ENCODE results near the gene NFXL1.

Gene NFXL1

GRCh38 chr4:47856713-47857112 lies 57.7 kb downstream of the NFXL1 start:
- Mint-ChIP-seq H3K27me3 (no peaks in the 10 kb centered on the region), H3K9me3 (no peaks in the 10 kb centered on the region), H3K27ac (no peak overlapping the region), H3K36me3 (peaks cover 48% of the 10 kb centered on the region), H3K4me3 (no peak overlapping the region), H3K4me1 (peaks cover 8% of the 10 kb centered on the region)
- ATAC-seq, result no peak

DNA sequence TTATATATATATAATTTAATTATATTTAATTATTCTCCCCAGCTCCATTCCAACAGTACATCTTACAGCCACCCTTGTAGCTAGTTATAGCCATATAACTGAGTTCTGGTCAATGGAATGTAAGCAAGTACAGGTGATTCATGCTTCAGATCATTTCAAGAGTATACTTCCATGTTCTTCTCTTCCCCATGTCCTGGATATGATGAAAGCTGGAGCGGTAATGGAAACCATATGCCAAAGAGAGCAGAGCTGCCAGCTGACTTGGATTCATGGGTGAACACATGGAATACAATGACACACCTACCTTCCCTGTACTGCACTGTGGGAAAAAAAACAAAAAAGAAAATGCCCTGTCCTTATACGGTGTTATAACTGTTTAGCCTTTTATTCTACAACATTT lies 59.0 kb downstream of the NFXL1 start:
- Mint-ChIP-seq H3K27me3 (no peaks in the 10 kb centered on the region), H3K27ac (no peak overlapping the region), H3K4me1 (peaks cover 8% of the 10 kb centered on the region), H3K4me3 (no peak overlapping the region), H3K9me3 (no peaks in the 10 kb centered on the region), H3K36me3 (peaks cover 48% of the 10 kb centered on the region)
- no peak for ATAC-seq

DNA sequence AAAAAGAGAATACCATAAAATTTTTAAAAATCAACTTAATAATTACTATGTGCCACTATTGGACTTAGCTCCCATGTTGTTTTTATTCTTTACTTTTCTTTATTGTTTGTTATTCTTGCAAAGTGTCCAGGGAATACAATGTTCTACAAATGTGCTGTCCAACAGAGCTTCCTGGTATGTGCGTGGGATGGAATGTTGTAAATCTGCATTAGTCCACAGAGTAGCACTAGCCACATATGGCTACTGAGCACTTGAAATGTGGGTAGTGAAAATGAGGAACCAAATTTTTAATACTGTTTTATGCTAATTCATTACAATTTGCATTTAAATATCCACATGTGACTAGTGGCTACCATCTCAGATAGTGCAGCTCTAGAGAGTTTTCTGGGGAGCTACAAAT lies 62.2 kb downstream of the NFXL1 start:
- Mint-ChIP-seq H3K27me3 (no peaks in the 10 kb centered on the region), H3K9me3 (no peaks in the 10 kb centered on the region), H3K27ac (no peak overlapping the region), H3K36me3 (peaks cover 49% of the 10 kb centered on the region), H3K4me1 (no peaks in the 10 kb centered on the region), H3K4me3 (no peak overlapping the region)
- no peak for ATAC-seq

DNA sequence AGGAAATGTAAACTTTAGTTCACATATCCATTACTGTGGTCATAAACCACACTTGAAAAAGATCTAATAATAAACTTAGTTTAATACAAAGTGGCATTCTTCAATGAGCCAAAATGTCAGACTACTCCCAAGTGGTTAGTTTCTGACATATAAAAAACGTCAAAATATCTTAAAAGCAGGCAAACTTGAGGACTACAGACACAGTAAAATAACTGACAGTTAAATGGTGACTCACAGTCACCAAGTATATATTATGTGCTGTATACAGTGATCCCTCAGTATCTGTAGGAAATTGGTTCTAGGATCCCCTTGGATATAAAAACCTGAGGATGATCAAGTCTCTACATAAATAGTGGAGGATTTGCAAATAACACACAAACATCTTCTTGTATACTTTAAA lies 64.9 kb downstream of the NFXL1 start:
- Mint-ChIP-seq H3K4me1 (no peaks in the 10 kb centered on the region), H3K36me3 (peaks cover 46% of the 10 kb centered on the region), H3K9me3 (no peaks in the 10 kb centered on the region), H3K4me3 (no peak overlapping the region), H3K27ac (no peak overlapping the region), H3K27me3 (no peaks in the 10 kb centered on the region)
- no peak for ATAC-seq

- Mint-ChIP-seq H3K27ac (no peak overlapping the region), H3K4me3 (no peak overlapping the region), H3K27me3 (no peaks in the 10 kb centered on the region), H3K9me3 (no peaks in the 10 kb centered on the region), H3K4me1 (no peaks in the 10 kb centered on the region), H3K36me3 (peaks cover 41% of the 10 kb centered on the region)
- ATAC-seq, result no peak
Measured at GRCh38 chr4:47848041-47848440, 66.3 kb downstream of the NFXL1 start.

DNA sequence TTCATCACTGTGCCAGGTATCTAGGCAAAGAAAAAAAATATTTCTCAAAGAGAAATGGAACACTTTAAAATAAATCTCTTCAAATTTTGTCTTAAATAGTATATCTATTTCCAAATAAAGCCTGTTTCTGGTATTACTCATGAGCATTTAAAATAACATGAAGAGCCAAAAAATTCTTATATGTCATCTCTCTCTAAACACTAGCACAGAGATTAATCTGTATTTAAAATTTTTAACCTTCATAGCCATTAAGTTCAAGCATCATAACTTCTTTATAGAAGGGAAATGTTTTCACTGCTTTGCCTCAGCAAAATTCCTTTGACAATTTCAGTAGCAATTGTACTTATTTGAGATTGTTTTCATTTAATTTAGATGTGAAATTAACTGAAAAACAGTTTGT lies 71.4 kb downstream of the NFXL1 start:
- H3K27ac Mint-ChIP-seq, result no peak overlapping the region
- peaks cover 14% of the 10 kb centered on the region for H3K4me1 Mint-ChIP-seq
- no peaks in the 10 kb centered on the region for H3K27me3 Mint-ChIP-seq
- H3K9me3 Mint-ChIP-seq, result no peaks in the 10 kb centered on the region
- H3K36me3 Mint-ChIP-seq, result peaks cover 23% of the 10 kb centered on the region
- ATAC-seq, result no peak
- no peak overlapping the region for H3K4me3 Mint-ChIP-seq

DNA sequence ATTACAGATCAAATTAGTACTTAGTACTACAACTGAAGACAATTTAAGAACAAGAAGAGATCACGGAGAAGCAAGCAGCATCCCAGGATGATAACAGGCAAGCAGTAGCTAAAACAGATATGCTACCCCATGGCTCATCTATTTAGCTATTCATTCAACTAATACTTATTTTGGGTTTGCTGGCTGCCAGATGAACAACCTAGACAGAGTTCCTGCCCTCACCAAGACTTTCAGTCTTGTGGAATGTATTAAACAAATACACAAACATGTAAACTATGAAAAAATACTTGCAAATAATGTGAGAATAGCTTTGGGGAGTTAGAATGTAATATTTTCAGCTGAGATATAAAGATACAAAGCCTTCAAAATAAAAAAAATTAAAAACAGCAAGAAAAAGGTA lies 74.1 kb downstream of the NFXL1 start:
- H3K27ac Mint-ChIP-seq, result no peak overlapping the region
- peaks cover 37% of the 10 kb centered on the region for H3K4me1 Mint-ChIP-seq

DNA sequence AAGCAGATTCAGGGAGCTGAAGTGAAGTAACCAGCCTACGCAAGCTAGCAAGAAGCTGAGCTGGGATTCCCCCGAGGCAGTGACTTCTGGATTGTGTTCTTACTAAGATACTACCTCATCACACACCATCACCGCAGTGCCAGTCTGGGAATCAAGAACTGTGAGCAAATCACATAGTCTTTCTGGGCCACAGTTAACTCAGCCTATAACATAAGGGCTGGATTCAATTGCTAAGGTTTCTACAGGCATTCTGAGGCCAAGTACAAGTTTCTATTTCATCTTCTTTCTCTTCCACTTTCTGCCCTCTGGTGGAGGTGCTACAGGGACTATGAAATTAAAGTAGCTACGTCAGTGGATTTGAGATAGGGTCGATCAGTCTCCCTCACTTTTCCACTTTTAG lies 75.1 kb downstream of the NFXL1 start:
- Mint-ChIP-seq H3K27ac (peak overlapping the region; percentile 54), H3K4me1 (peaks cover 37% of the 10 kb centered on the region), H3K4me3 (no peak overlapping the region), H3K36me3 (peaks cover 9% of the 10 kb centered on the region), H3K9me3 (no peaks in the 10 kb centered on the region), H3K27me3 (no peaks in the 10 kb centered on the region)
- peak; percentile 73 for ATAC-seq

More for the DNA sequence above, 74.1 kb downstream of the NFXL1 start:
- Mint-ChIP-seq H3K36me3 (peaks cover 9% of the 10 kb centered on the region), H3K4me3 (no peak overlapping the region), H3K27me3 (no peaks in the 10 kb centered on the region), H3K9me3 (no peaks in the 10 kb centered on the region)
- no peak for ATAC-seq

DNA sequence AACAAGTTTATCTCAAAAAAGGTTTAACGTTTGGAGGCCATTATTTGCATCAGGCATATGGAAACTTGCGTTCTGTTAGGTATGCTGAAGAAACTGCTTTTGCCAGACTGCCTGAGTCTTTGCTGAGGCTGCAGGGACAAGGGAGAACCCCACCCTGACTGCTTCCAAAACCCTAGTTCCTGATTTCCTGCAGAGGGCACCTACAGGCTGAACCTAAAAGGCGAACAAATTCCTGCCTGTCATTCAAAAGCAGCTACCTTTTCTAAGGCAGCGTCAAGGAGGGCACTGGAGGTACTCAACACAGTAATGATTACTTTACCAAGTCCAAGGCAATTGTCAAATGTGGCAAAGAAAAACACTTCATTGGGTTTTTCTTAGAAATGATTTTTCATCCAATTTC lies 75.9 kb downstream of the NFXL1 start:
- Mint-ChIP-seq H3K27me3 (no peaks in the 10 kb centered on the region), H3K36me3 (peaks cover under 1% of the 10 kb centered on the region), H3K4me1 (peaks cover 37% of the 10 kb centered on the region), H3K4me3 (peak overlapping the region; percentile 91), H3K27ac (no peak overlapping the region), H3K9me3 (no peaks in the 10 kb centered on the region)
- ATAC-seq, result no peak

DNA sequence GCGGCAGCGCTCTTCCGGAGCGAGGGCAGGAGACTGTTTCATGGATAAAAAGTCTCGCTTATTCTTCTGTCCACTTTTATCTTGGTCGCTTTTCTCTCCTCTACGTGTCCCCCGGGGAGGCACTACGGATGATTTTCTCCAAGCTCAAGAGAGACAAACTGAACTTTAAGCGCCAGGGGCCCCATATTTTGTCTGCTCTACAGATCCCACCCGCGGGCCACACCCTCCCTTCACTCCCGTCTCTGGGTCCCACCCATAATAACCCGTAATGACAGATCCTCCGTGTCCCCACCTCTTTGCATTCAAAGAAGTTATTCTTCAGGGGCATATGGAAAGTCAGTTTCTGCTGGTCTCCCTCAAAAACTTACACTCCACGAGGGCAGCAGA lies 76.5 kb downstream of the NFXL1 start, which contains the start of gene CORIN:
TSS of gene CORIN (minus strand) at position 160 of the 387 bp plus-strand sequence. CDS start at position 42, 118 bp downstream.
- H3K27ac Mint-ChIP-seq, result peak within 1 kb of the TSS; percentile 79
- no peaks in the 10 kb centered on the region for H3K27me3 Mint-ChIP-seq
- peaks cover 3% of the 10 kb centered on the region for H3K9me3 Mint-ChIP-seq
- no peak for ATAC-seq
- H3K4me3 Mint-ChIP-seq, result peak within 1 kb of the TSS; percentile 91
- H3K36me3 Mint-ChIP-seq, result no peaks in the 10 kb centered on the region
- H3K4me1 Mint-ChIP-seq, result peaks cover 37% of the 10 kb centered on the region

DNA sequence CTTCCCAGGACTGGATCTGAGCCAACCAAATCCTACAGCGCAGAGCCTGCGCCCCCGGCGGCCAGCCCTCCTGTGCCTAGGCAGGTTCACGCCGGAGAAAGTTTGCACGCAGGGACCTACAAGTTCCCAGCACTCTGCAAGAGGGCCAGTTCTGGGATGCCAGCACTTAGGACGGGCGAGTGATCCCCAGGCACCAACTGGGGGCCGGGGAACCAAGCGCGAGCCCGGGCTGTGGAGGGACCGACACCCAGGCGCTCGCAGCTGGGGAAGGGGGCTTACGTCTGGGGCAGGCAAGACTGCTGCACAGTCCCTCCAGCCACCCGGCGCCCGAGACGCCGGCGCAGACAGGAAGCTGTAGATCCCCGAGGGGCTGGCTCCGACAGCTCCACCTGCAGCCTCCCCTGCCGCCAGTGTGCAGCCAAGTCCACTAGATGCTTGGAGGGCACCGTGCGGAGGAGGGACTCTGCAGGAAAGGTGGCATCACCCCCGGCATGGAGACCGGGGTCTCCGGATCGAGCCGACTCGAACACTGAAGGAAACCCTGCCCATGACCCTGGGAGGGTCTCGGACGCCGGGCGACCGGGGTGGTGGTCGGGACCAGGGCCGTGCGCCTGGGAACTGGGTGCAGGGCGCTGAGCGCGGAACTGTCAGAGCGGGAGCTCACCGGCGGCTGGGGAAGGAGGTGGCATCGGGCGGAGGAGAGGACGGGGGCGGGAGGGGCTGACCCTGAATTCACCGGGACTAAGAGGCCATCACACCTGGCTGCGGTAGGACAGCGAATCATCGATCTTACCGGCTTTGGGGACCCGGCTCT lies 77.1 kb downstream of the NFXL1 start:
- Mint-ChIP-seq H3K27me3 (no peaks in the 10 kb centered on the region), H3K9me3 (peaks cover 3% of the 10 kb centered on the region), H3K36me3 (no peaks in the 10 kb centered on the region), H3K4me1 (peaks cover 37% of the 10 kb centered on the region), H3K27ac (peak overlapping the region; percentile 79), H3K4me3 (peak overlapping the region; percentile 91)
- peak; percentile 80 for ATAC-seq

DNA sequence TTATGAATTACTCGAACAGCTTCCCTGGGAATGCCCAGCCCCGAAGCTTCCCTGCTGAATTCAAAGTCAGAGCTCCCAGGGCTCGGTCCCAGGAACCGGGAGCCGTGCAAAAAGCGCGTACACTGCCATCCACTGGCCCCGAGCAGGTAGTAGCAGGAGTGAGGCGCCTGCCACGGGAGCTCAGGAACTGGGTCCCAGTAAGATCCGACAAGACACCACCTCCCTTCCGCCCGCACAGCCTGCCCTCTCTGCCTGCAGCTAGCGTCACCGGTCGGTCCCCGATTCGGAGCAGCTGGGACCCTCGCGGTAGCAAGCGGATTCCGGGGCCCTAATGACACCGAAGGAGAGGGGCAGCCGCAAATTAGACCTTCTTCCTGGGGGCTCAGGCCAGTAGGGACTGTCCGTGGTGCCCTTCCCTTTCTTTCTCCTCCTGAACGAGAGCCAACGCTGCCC lies 77.7 kb downstream of the NFXL1 start:
- peak; percentile 79 for ATAC-seq
- H3K27me3 Mint-ChIP-seq, result no peaks in the 10 kb centered on the region
- H3K4me1 Mint-ChIP-seq, result peaks cover 37% of the 10 kb centered on the region
- no peaks in the 10 kb centered on the region for H3K36me3 Mint-ChIP-seq
- peaks cover 3% of the 10 kb centered on the region for H3K9me3 Mint-ChIP-seq
- peak overlapping the region; percentile 91 for H3K4me3 Mint-ChIP-seq
- peak overlapping the region; percentile 79 for H3K27ac Mint-ChIP-seq

DNA sequence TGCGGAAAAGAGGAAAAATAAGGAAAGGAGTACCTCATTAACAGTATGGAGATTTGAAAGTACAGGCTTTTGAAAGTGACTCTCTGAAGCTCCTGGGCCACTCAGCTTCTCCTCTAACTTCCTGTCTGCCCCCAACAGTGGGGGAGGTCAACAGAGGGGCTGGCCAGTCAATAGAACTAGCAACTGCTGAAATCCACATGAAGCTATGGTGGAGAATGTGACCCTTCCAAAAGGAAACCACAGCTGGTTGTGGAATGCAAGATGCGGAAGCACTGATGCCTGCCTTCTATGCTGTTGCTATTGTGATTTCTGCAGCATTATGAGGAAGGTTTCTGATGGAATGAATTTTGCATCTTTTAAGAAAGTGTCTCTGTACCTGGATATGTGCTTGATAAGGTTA lies 78.9 kb downstream of the NFXL1 start:
- H3K27ac Mint-ChIP-seq, result no peak overlapping the region
- ATAC-seq, result no peak

DNA sequence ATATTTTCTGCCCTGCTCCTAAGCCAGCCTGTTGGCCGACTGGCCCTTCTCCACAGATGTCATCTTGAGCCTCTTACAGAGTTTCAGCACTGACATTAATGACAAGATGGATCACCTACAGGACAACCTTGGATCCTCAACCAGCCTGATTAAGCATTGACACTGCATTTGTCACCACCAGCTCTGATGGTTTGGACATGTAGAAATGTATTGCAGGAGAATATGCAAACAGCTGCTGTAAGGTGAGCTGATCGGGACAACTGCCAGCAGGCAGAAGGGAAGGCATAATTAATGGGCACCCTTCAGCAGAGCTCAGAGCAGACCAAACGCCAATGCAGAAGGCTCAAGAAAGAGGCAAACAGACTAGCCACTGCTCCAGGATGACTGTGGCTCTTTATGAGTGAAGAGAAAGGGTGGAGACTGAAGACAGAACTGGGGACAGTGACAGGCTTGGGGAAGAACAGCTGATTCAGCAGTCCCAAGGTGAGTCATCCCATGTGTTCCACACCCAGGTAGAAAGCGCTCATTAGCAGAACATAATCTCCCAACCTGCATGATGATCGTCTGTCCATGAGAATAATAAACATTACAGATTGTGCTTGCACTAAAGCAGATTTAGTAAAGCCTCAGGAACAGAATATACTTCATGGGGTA lies 83.2 kb downstream of the NFXL1 start:
- no peak for ATAC-seq
- no peaks in the 10 kb centered on the region for H3K27me3 Mint-ChIP-seq
- peaks cover 5% of the 10 kb centered on the region for H3K4me1 Mint-ChIP-seq
- no peak overlapping the region for H3K4me3 Mint-ChIP-seq
- H3K27ac Mint-ChIP-seq, result no peak overlapping the region
- H3K9me3 Mint-ChIP-seq, result peaks cover 3% of the 10 kb centered on the region
- H3K36me3 Mint-ChIP-seq, result no peaks in the 10 kb centered on the region

More for the DNA sequence above, 78.9 kb downstream of the NFXL1 start:
- Mint-ChIP-seq H3K27me3 (no peaks in the 10 kb centered on the region), H3K36me3 (no peaks in the 10 kb centered on the region), H3K4me3 (no peak overlapping the region), H3K4me1 (peaks cover 37% of the 10 kb centered on the region), H3K9me3 (peaks cover 3% of the 10 kb centered on the region)

DNA sequence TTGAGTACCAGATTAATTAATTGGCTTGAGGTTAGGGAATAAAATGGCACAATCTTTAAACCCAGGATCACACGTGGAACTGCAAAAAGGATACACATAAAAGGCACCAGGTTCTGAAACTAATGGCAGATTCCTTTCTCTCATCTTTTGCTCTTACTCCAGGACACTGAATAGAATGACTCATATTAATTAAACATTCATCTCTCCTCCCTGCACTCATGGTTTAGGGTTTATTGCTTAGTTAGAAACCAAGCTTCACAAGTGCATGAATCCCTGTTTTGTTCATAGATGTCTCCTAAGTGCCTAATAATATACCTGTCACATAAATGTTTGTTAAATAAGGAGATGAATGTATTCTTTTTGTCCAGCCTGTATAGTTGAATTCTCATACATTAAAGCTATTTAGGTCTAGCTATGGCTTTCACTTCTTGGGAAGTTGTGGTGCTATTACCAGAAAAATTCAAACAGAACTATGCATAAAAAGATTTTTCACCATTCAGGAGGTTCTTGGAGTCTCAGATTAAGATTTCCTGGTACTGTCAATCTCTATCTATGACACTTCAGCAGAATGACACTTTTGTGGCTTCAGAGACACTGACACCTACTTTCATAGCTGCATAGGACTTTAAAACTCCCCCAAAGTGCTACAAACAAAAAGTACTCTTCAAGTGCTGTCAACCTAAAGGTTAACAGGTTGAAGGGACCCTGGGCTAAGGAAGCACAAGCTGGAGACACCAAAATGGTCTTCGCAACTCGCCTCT lies 83.9 kb downstream of the NFXL1 start:
- Mint-ChIP-seq H3K27ac (no peak overlapping the region), H3K9me3 (peaks cover 3% of the 10 kb centered on the region), H3K36me3 (no peaks in the 10 kb centered on the region), H3K4me1 (no peaks in the 10 kb centered on the region), H3K27me3 (no peaks in the 10 kb centered on the region), H3K4me3 (no peak overlapping the region)
- ATAC-seq, result no peak

Data from stimulated activated memory B cell treated with anti-CD40 and anti-IgM and Interleukin-4, amounts not matched to agents 10 μg/mL and 1 μg/mL and 100 μg/mL, for 72 hours (primary cell).